ENCODE measurements around the gene PGAP2. TPM values are rescaled to one million over a fixed set of nuclear protein-coding genes. Genes with fewer than 3 reads are reported as not detected.

Gene PGAP2
- total and polyA plus RNA-seq, 2 experiments from 2014 or later, result 39.3 to 43.2 TPM

- no peak overlapping the region for H3K4me3 Mint-ChIP-seq
- ATAC-seq (no peak), DNase-seq (ENCODE audit: low spot score) (no peak)
- Histone ChIP-seq H3K4me3 (no peak overlapping the region), H3F3A (replicated peaks; ENCODE audit: low read depth) (no peaks in the 10 kb centered on the region), H3K36me3 (ENCODE audit: insufficient read depth) (no peaks in the 10 kb centered on the region), H3K9me2 (ENCODE audit: insufficient read depth) (no peaks in the 10 kb centered on the region), H3K4me1 (ENCODE audit: insufficient read depth) (peaks cover 11% of the 10 kb centered on the region), H3K27me3 (ENCODE audit: insufficient read depth) (no peaks in the 10 kb centered on the region), H4K20me1 (replicated peaks; ENCODE audit: insufficient read depth) (peaks cover 4% of the 10 kb centered on the region), H3K27ac (ENCODE audit: low read depth) (no peak overlapping the region), H3K79me2 (replicated peaks; ENCODE audit: insufficient read depth) (no peaks in the 10 kb centered on the region), H2AFZ (no peak overlapping the region), H3K4me2 (no peak overlapping the region)
- peaks cover 16% of the 10 kb centered on the region for H3K36me3 Mint-ChIP-seq (ENCODE audit: low read depth)
- H3K4me1 Mint-ChIP-seq, result peaks cover 27% of the 10 kb centered on the region
- no peak overlapping the region for H3K27ac Mint-ChIP-seq
- no peak for TF ChIP-seq ETS1 (IDR thresholded peaks at IDR 0.05)
- no peak for TF ChIP-seq EZH2phosphoT487 (IDR thresholded peaks at IDR 0.05; ENCODE audit: unreplicated experiment)
- TF ChIP-seq ZNF462 (CRISPR knock-in tag; IDR thresholded peaks at IDR 0.05), result no peak
- no peak for TF ChIP-seq REST (IDR thresholded peaks at IDR 0.05; ENCODE audit: unreplicated experiment)
- no peak for TF ChIP-seq JUNB (IDR thresholded peaks at IDR 0.05; ENCODE audit: unreplicated experiment)
- TF ChIP-seq STAT1 (IDR thresholded peaks at IDR 0.05; ENCODE audit: unreplicated experiment), result no peak
- no peak for TF ChIP-seq CTCF (conservative IDR thresholded peaks at IDR 0.05; ENCODE audit: low read depth in 2 of 2)
- TF ChIP-seq ZNF114 (CRISPR knock-in tag; IDR thresholded peaks at IDR 0.05), result no peak
- no peak for TF ChIP-seq CREB1 (CRISPR knock-in tag; IDR thresholded peaks at IDR 0.05; ENCODE audit: low read depth)
- no peak for TF ChIP-seq EZH2 (IDR thresholded peaks at IDR 0.05; ENCODE audit: low read depth, unreplicated experiment)
- TF ChIP-seq POLR2AphosphoS5 (IDR thresholded peaks at IDR 0.05; ENCODE audit: low read depth), result no peak
- no peaks in the 10 kb centered on the region; the same call in 2 of the 3 replicates for H3K9me3 Mint-ChIP-seq
- peaks cover 14% of the 10 kb centered on the region for H3K27me3 Mint-ChIP-seq (ENCODE audit: insufficient read depth, low read depth, poor library complexity)
Measured at GRCh38 chr11:3820971-3821370, 12.6 kb downstream of the PGAP2 start.
